HAP-1 (cell line): Measurements from ENCODE around the gene PC.

Source experiments
- DNase-seq, 2 experiments: peaks; one replicate each; pipeline ENCODE4 v3.0.0-alpha.2; 2016 to 2020; ENCODE audit warnings: low spot score in 2 of 2
- H3K27me3 ChIP-seq: fragments of 250-450 bp; sonication (Bioruptor Pico); 2 replicates; pipeline ENCODE4 v1.5.1; 2020; ENCODE audit warnings: low read depth, mild to moderate bottlenecking, moderate library complexity
- H3K36me3 ChIP-seq: fragments of 250-450 bp; sonication (Bioruptor Pico); replicated peaks from 2 replicates; pipeline ENCODE4 v1.5.1; 2020; ENCODE audit warnings: mild to moderate bottlenecking
- H3K4me1 ChIP-seq: fragments of 250-450 bp; sonication (Bioruptor Pico); 2 replicates; pipeline ENCODE4 v1.5.1; 2020; ENCODE audit warnings: mild to moderate bottlenecking
- H3K4me3 ChIP-seq: fragments of 250-450 bp; sonication (Bioruptor Pico); 2 replicates; pipeline ENCODE4 v1.5.1; 2020; ENCODE audit warnings: mild to moderate bottlenecking, moderate library complexity
- H3K9me3 ChIP-seq: fragments of 250-450 bp; sonication (Bioruptor Pico); 2 replicates; pipeline ENCODE4 v1.5.1; 2020; ENCODE audit warnings: mild to moderate bottlenecking, moderate library complexity
- in situ Hi-C: fragments of 300-500 bp; cut with MboI; formaldehyde crosslinking; loops from 3 replicates; pipeline ENCODE4 v1.14.3; 2020; ENCODE audit warnings: low sequenced_read_pairs, inconsistent platforms, mixed read lengths

Gene PC

GRCh38 chr11:66886671-66887221 lies 71.4 kb downstream of the PC start:
- Histone ChIP-seq H3K4me3 (no peak overlapping the region), H3K36me3 (no peaks in the 10 kb centered on the region), H3K9me3 (no peaks in the 10 kb centered on the region), H3K27me3 (no peaks in the 10 kb centered on the region), H3K4me1 (peaks cover 7% of the 10 kb centered on the region)
- no peak for DNase-seq
- in situ Hi-C loops, result no loop called here

- Histone ChIP-seq H3K9me3 (no peaks in the 10 kb centered on the region), H3K4me3 (no peak overlapping the region), H3K27me3 (no peaks in the 10 kb centered on the region), H3K4me1 (peaks cover 7% of the 10 kb centered on the region), H3K36me3 (no peaks in the 10 kb centered on the region)
- in situ Hi-C loops, result no loop called here
- no peak for DNase-seq
Observed at GRCh38 chr11:66885950-66886440, 72.2 kb downstream of the PC start.

- H3K27me3 ChIP-seq, result no peaks in the 10 kb centered on the region
- no peaks in the 10 kb centered on the region for H3K36me3 ChIP-seq
- H3K4me3 ChIP-seq, result no peak overlapping the region
- in situ Hi-C loops, result no loop called here
- H3K4me1 ChIP-seq, result peaks cover 7% of the 10 kb centered on the region
- no peaks in the 10 kb centered on the region for H3K9me3 ChIP-seq
- DNase-seq, result no peak
Observed at GRCh38 chr11:66885469-66885868, 72.7 kb downstream of the PC start.

- in situ Hi-C loops, result no loop called here
- no peak for DNase-seq
- no peaks in the 10 kb centered on the region for H3K9me3 ChIP-seq
- no peaks in the 10 kb centered on the region for H3K27me3 ChIP-seq
- H3K4me1 ChIP-seq, result no peaks in the 10 kb centered on the region
- H3K36me3 ChIP-seq, result no peaks in the 10 kb centered on the region
- H3K4me3 ChIP-seq, result no peak overlapping the region
Observed at GRCh38 chr11:66884443-66884842, 73.7 kb downstream of the PC start.

- Histone ChIP-seq H3K4me3 (no peak overlapping the region), H3K36me3 (no peaks in the 10 kb centered on the region), H3K4me1 (no peaks in the 10 kb centered on the region), H3K9me3 (no peaks in the 10 kb centered on the region), H3K27me3 (no peaks in the 10 kb centered on the region)
- in situ Hi-C loops, result no loop called here
- peak; percentile 36 to 88 for DNase-seq
Observed at GRCh38 chr11:66883016-66883965, 74.9 kb downstream of the PC start.

GRCh38 chr11:66882561-66883015 lies 75.6 kb downstream of the PC start:
- no peaks in the 10 kb centered on the region for H3K36me3 ChIP-seq
- H3K4me1 ChIP-seq, result no peaks in the 10 kb centered on the region
- in situ Hi-C loops, result no loop called here
- H3K27me3 ChIP-seq, result no peaks in the 10 kb centered on the region
- no peak overlapping the region for H3K4me3 ChIP-seq
- no peaks in the 10 kb centered on the region for H3K9me3 ChIP-seq
- no peak for DNase-seq

GRCh38 chr11:66881927-66882452 lies 76.2 kb downstream of the PC start:
- no peaks in the 10 kb centered on the region for H3K4me1 ChIP-seq
- H3K27me3 ChIP-seq, result no peaks in the 10 kb centered on the region
- no peak overlapping the region for H3K4me3 ChIP-seq
- no peaks in the 10 kb centered on the region for H3K9me3 ChIP-seq
- DNase-seq, result no peak
- H3K36me3 ChIP-seq, result no peaks in the 10 kb centered on the region
- in situ Hi-C loops, result no loop called here

GRCh38 chr11:66881451-66881835 lies 76.7 kb downstream of the PC start:
- no peaks in the 10 kb centered on the region for H3K9me3 ChIP-seq
- no peak for DNase-seq
- no peaks in the 10 kb centered on the region for H3K36me3 ChIP-seq
- in situ Hi-C loops, result no loop called here
- H3K4me1 ChIP-seq, result no peaks in the 10 kb centered on the region
- H3K4me3 ChIP-seq, result no peak overlapping the region
- H3K27me3 ChIP-seq, result no peaks in the 10 kb centered on the region

- Histone ChIP-seq H3K36me3 (no peaks in the 10 kb centered on the region), H3K4me3 (no peak overlapping the region), H3K4me1 (no peaks in the 10 kb centered on the region), H3K9me3 (no peaks in the 10 kb centered on the region), H3K27me3 (no peaks in the 10 kb centered on the region)
- in situ Hi-C loops, result no loop called here
- DNase-seq, result no peak
Observed at GRCh38 chr11:66880496-66881450, 77.4 kb downstream of the PC start.

GRCh38 chr11:66879999-66880398 lies 78.2 kb downstream of the PC start:
- in situ Hi-C loops, result no loop called here
- Histone ChIP-seq H3K36me3 (no peaks in the 10 kb centered on the region), H3K9me3 (no peaks in the 10 kb centered on the region), H3K4me1 (no peaks in the 10 kb centered on the region), H3K27me3 (no peaks in the 10 kb centered on the region), H3K4me3 (no peak overlapping the region)
- no peak for DNase-seq

- in situ Hi-C loops, result no loop called here
Observed at GRCh38 chr11:66879583-66879982, 78.6 kb downstream of the PC start.

GRCh38 chr11:66879000-66879399 lies 79.2 kb downstream of the PC start:
- Histone ChIP-seq H3K4me3 (no peak overlapping the region), H3K36me3 (no peaks in the 10 kb centered on the region), H3K9me3 (no peaks in the 10 kb centered on the region), H3K4me1 (no peaks in the 10 kb centered on the region), H3K27me3 (no peaks in the 10 kb centered on the region)
- no peak for DNase-seq
- in situ Hi-C loops, result no loop called here

More at GRCh38 chr11:66879583-66879982, 78.6 kb downstream of the PC start:
- no peak for DNase-seq
- Histone ChIP-seq H3K36me3 (no peaks in the 10 kb centered on the region), H3K9me3 (no peaks in the 10 kb centered on the region), H3K4me3 (no peak overlapping the region), H3K27me3 (no peaks in the 10 kb centered on the region), H3K4me1 (no peaks in the 10 kb centered on the region)

- Histone ChIP-seq H3K36me3 (no peaks in the 10 kb centered on the region), H3K27me3 (no peaks in the 10 kb centered on the region), H3K9me3 (no peaks in the 10 kb centered on the region), H3K4me3 (no peak overlapping the region), H3K4me1 (no peaks in the 10 kb centered on the region)
- DNase-seq, result no peak
- in situ Hi-C loops, result no loop called here
Observed at GRCh38 chr11:66878474-66878873, 79.7 kb downstream of the PC start.
